Measurements from ENCODE around the gene SLC39A6.

SLC39A6 gene

GRCh38 chr18:36064027-36064808 lies 64.9 kb downstream of the SLC39A6 start:
- Histone ChIP-seq H3K4me3 (ENCODE audit: extremely low read depth, insufficient read depth, low read length, poor library complexity, severe bottlenecking) (no peak overlapping the region), H3K4me1 (ENCODE audit: control insufficient read depth, insufficient read depth, low read length, poor library complexity, severe bottlenecking) (no peaks in the 10 kb centered on the region)

GRCh38 chr18:36058674-36059073 lies 70.5 kb downstream of the SLC39A6 start:
- H3K4me1 ChIP-seq (ENCODE audit: control insufficient read depth, insufficient read depth, low read length, poor library complexity, severe bottlenecking) = no peaks in the 10 kb centered on the region
- no peaks in the 10 kb centered on the region for H3K9me3 ChIP-seq (ENCODE audit: control insufficient read depth, low read length)
- H3K36me3 ChIP-seq (ENCODE audit: control insufficient read depth, insufficient read depth, low read length) = peaks cover 19% of the 10 kb centered on the region
- H3K27ac ChIP-seq (ENCODE audit: low read depth, low read length, severe bottlenecking) = no peak overlapping the region
- no CpG with 5 or more reads among the region's 3 CpGs for WGBS, 2 experiments (ENCODE audit: insufficient coverage in 2 of 2)
- no peak overlapping the region for H3K4me3 ChIP-seq (ENCODE audit: extremely low read depth, insufficient read depth, low read length, poor library complexity, severe bottlenecking)

More at GRCh38 chr18:36064027-36064808, 64.9 kb downstream of the SLC39A6 start:
- Histone ChIP-seq H3K36me3 (ENCODE audit: control insufficient read depth, insufficient read depth, low read length) (peaks cover 16% of the 10 kb centered on the region), H3K9me3 (ENCODE audit: control insufficient read depth, low read length) (no peaks in the 10 kb centered on the region), H3K27ac (ENCODE audit: low read depth, low read length, severe bottlenecking) (no peak overlapping the region)
- 90 to 93% methylated on average over 13 to 30 of the region's 31 CpGs for WGBS, 2 experiments (ENCODE audit: insufficient coverage in 2 of 2)
